Adrenal gland (tissue), 12 donors: ENCODE measurements around the gene MRAS. TPM values are rescaled to one million over a fixed set of nuclear protein-coding genes. Genes with fewer than 3 reads are reported as not detected.
"Not testable (repeated sequence)": the region's sequence is repeated elsewhere in the genome, so short reads cannot be mapped to it uniquely, and the experiment has no call there.

ENCODE experiments used
- DNase-seq, 7 donors: peaks; one replicate each; pipeline ENCODE4 v3.0.0-alpha.2; 2019 to 2020
- H3K27ac ChIP-seq, 5 donors: fragments of 200-600 bp; sonication (generic) in 4 of 5; 1 replicate in 3 of 5; 2 replicates in 2 of 5; pipeline versions ENCODE4 v1.5.1 to v1.8.0; 2016 to 2020; ENCODE audit warnings: mild to moderate bottlenecking in 1 of 5
- H3K27me3 ChIP-seq: fragments of 200-600 bp; 2 replicates; pipeline ENCODE4 v1.8.0; 2021
- H3K36me3 ChIP-seq, 2 donors: fragments of 200-600 bp; replicated peaks in 1 of 2; 1 replicate in 1 of 2; 2 replicates in 1 of 2; pipeline versions ENCODE4 v1.5.1 to v1.8.0; 2018 to 2022
- H3K4me1 ChIP-seq, 2 donors: fragments of 200-600 bp; replicated peaks in 1 of 2; 1 replicate in 1 of 2; 2 replicates in 1 of 2; pipeline versions ENCODE4 v1.5.1 to v1.8.0; 2018 to 2021
- H3K4me3 ChIP-seq, 4 donors: fragments of 200-600 bp; sonication (generic) in 3 of 4; one replicate each; pipeline ENCODE4 v1.5.1; 2016 to 2018
- H3K9me3 ChIP-seq, 3 donors: fragments of 200-600 bp; sonication (generic) in 1 of 3; replicated peaks in 1 of 3; 1 replicate in 2 of 3; 2 replicates in 1 of 3; pipeline versions ENCODE4 v1.5.1 to v1.8.0; 2016 to 2021
- POLR2A ChIP-seq, 2 donors: fragments of 450-650 bp; IDR thresholded peaks; one replicate each; pipeline ENCODE4 v1.6.1; 2017; ENCODE audit warnings: antibody characterized with exemption in 2 of 2, mild to moderate bottlenecking in 2 of 2, moderate library complexity in 1 of 2
- WGBS, 4 donors: extraction: QIAGEN DNeasy Blood & Tissue Kit in 2 of 4; methylation state at CpG; one replicate each; pipeline versions ENCODE4 v1.1.5 to v1.1.7; 2013 to 2017; 5-methylcytosine and 5-hydroxymethylcytosine counted together
- intact Hi-C, 2 donors: fragments of 100-400 bp; cut with DNase I; formaldehyde crosslinking; loops; one replicate each; pipeline versions ENCODE4 v1.14.1 to v1.15.0; 2022 to 2023
- polyA plus RNA-seq, 3 donors: library from polyadenylated mRNA; stranded (reverse); fragments of 200-250 nt in 2 of 3; fragments of 350-450 nt in 1 of 3; fragmentation: Illumina TruSeq in 1 of 3; extraction: RNeasy Lipid Tissue Mini Kit (QIAGEN cat#74804) in 1 of 3; gene quantifications; one replicate each; pipeline ENCODE4 v1.2.3, GENCODE V29; 2013 to 2014
- total RNA-seq, 9 donors: library from RNA; depleted of rRNA in 4 of 9; stranded (reverse); fragments of >200 nt in 4 of 9; fragments of 120-200 nt in 1 of 9; fragmentation: NEBNext Ultra II Directional in 1 of 9; extraction: Animal tissue kit (Norgen Biotek cat#: 25700) in 1 of 9; gene quantifications; one replicate each; pipeline versions ENCODE4 v1.1.0 to v1.2.4, GENCODE V29; 2013 to 2023
- TF ChIP-seq, protein P1 (sequence below), 6 experiments: fragments of 450-650 bp in 4 of 6; fragments of 200-600 bp in 2 of 6; sonication (generic) in 1 of 6; IDR thresholded peaks; 1 replicate in 5 of 6; 2 replicates in 1 of 6; pipeline versions ENCODE4 v1.5.1 to v1.8.0; 2016 to 2021; ENCODE audit warnings: antibody characterized with exemption in 6 of 6, mild to moderate bottlenecking in 2 of 6, moderate library complexity in 1 of 6
- donor health status: healthy with polysubstance abuse.
- donor health status: Bipolar disorder and iron deficiency.
- donor health status: DM: yes; HTN: yes; CAD: no.
- donor health status: DM: no; HTN: no; CAD: no.
- donor health status: DM: no; HTN: no; CAD: no.
- donor health status: DM: yes; HTN: yes; CAD: no.

Gene MRAS
- total and polyA plus RNA-seq, 12 donors = 47.9 to 337 (median 109) TPM

GRCh38 chr3:138426211-138426610 is 77.8 kb downstream of the MRAS start:
- no peak overlapping the region for H3K4me3 ChIP-seq
- peak in 1 of 7 donors; percentile 7 for DNase-seq
- H3K9me3 ChIP-seq = no peaks in the 10 kb centered on the region
- TF ChIP-seq, protein P1, sequence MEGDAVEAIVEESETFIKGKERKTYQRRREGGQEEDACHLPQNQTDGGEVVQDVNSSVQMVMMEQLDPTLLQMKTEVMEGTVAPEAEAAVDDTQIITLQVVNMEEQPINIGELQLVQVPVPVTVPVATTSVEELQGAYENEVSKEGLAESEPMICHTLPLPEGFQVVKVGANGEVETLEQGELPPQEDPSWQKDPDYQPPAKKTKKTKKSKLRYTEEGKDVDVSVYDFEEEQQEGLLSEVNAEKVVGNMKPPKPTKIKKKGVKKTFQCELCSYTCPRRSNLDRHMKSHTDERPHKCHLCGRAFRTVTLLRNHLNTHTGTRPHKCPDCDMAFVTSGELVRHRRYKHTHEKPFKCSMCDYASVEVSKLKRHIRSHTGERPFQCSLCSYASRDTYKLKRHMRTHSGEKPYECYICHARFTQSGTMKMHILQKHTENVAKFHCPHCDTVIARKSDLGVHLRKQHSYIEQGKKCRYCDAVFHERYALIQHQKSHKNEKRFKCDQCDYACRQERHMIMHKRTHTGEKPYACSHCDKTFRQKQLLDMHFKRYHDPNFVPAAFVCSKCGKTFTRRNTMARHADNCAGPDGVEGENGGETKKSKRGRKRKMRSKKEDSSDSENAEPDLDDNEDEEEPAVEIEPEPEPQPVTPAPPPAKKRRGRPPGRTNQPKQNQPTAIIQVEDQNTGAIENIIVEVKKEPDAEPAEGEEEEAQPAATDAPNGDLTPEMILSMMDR (IDR thresholded peaks at IDR 0.05) = peak; percentile 15 to 56 (median 49)
- TF ChIP-seq POLR2A (IDR thresholded peaks at IDR 0.05) = no peak
- intact Hi-C loops = no loop called here
- 52 to 65% (median 56%) methylated on average over 3 of the region's 3 CpGs for WGBS, 4 donors
- H3K36me3 ChIP-seq = no peaks in the 10 kb centered on the region
- no peaks in the 10 kb centered on the region for H3K4me1 ChIP-seq
- H3K27ac ChIP-seq = no peak overlapping the region
- H3K27me3 ChIP-seq = no peaks in the 10 kb centered on the region

DNA sequence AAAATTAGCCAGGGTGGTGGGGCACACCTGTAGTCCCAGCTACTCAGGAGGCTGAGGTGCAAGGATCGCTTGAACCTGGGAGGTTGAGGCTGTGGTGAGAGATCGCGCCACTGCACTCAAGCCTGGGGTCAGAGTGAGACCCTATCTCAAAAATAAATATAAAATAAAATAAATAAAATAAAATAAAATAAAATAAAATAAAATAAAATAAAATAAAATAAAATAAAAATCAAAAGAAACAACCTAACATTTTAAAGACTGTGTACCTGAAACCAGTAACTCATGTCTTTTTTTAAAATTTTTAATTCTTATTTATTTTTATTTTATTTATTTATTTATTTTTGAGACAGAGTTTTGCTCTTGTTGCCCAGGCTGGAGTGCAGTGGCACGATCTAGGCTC is 78.4 kb downstream of the MRAS start:
- 95 to 98% (median 96%) methylated on average over 4 of the region's 4 CpGs for WGBS, 4 donors
- H3K36me3 ChIP-seq, H3K27ac ChIP-seq, H3K9me3 ChIP-seq, H3K4me1 ChIP-seq, intact Hi-C loops, DNase-seq, H3K27me3 ChIP-seq, H3K4me3 ChIP-seq: not testable (repeated sequence)

DNA sequence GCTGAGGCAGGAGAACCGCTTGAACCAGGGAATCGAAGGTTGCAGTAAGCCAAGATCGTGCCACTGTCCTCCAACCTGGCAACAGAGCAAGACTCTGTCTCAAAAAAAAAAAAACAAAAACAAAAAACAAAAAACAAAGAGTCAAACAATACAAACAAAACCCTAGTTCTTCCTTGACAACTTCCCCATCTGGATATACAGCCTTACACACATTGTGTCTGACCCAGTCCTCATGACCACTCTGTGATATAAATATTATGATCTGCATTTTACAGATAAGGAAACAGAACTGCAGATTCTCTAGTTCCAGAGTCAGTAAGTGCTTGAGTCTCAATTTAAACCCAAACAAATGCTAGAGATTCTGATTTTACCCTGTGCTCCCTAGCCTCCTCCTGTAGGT is 81.3 kb downstream of the MRAS start:
- WGBS, 4 donors = 92 to 98% (median 95%) methylated on average over 3 of the region's 3 CpGs
- intact Hi-C loops = no loop called here
- no peak overlapping the region for H3K27ac ChIP-seq
- H3K36me3 ChIP-seq = no peaks in the 10 kb centered on the region
- peaks cover 6 to 8% of the 10 kb centered on the region in 2 donors for H3K4me1 ChIP-seq
- DNase-seq = no peak
- H3K4me3 ChIP-seq = no peak overlapping the region
- peaks cover 9% of the 10 kb centered on the region for H3K27me3 ChIP-seq
- TF ChIP-seq, protein P1 (IDR thresholded peaks at IDR 0.05) = no peak
- no peak for TF ChIP-seq POLR2A (IDR thresholded peaks at IDR 0.05)
- no peaks in the 10 kb centered on the region for H3K9me3 ChIP-seq

DNA sequence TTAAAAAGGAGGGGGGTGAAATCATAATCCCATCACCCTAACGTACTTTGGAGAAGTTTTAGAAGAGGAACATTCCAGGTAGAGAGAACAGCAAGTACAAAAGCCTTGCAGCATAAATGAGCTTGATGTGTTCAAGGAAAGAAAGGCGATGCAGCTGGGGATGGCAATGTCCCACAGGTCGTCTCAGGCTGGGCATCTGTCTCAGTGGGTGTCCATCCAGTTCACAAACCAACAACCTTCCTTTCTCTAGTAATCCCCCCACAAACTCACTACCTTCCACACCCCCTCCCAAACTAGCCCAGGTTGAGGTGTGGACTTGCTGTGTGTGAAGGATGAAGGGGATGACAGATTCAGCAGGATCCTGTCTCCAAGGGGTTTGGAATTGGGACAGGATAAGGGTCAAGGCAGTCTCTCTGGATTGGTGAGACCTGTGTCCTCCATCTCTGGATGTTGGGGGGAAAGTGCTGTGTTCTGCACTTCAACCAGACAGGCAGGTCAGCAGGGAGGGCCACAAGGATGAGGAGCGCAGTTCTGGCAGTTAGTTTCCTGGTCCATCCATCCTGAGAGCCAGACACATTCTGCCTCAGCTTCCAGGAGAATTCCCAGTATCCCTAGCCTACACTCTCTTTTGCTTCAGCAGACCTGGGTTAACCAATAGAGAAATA is 84.3 kb downstream of the MRAS start:
- H3K36me3 ChIP-seq = no peaks in the 10 kb centered on the region
- H3K9me3 ChIP-seq = no peaks in the 10 kb centered on the region
- DNase-seq = no peak
- intact Hi-C loops = no loop called here
- WGBS, 4 donors = 81 to 86% (median 83%) methylated on average over 4 of the region's 4 CpGs
- peaks cover 28% of the 10 kb centered on the region for H3K27me3 ChIP-seq
- H3K4me1 ChIP-seq = peaks cover 14 to 15% of the 10 kb centered on the region in 2 donors
- TF ChIP-seq, protein P1 (IDR thresholded peaks at IDR 0.05) = no peak
- TF ChIP-seq POLR2A (IDR thresholded peaks at IDR 0.05) = no peak
- H3K4me3 ChIP-seq = no peak overlapping the region
- no peak overlapping the region for H3K27ac ChIP-seq

DNA sequence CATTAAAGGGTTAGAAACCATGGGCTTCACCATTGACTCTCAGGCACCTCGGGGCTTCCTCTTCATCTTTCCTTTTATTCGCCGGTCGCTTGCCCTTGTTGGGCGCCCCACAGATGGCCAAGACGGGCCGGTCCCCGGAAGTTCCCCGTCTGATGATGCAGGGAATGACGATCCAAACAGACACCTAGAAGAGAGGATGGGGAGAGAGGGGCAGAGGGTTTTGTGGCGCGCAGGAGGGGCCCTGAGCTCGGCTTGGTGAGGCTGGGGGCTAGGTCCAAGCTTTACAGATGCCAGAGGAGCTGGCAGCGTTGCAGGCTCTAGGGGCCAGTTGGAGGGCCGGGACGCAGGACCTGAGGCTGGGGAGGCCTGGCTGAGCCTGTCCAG is 85.5 kb downstream of the MRAS start:
- H3K36me3 ChIP-seq = no peaks in the 10 kb centered on the region
- H3K4me3 ChIP-seq = peak overlapping the region in 1 of 4 donors; percentile 46
- H3K9me3 ChIP-seq = no peaks in the 10 kb centered on the region
- TF ChIP-seq, protein P1 (IDR thresholded peaks at IDR 0.05) = no peak
- no peak for TF ChIP-seq POLR2A (IDR thresholded peaks at IDR 0.05)
- no peak overlapping the region for H3K27ac ChIP-seq
- H3K4me1 ChIP-seq = peaks cover 14 to 15% of the 10 kb centered on the region in 2 donors
- DNase-seq = no peak
- 35 to 57% (median 47%) methylated on average over 13 to 16 of the region's 16 CpGs for WGBS, 4 donors
- intact Hi-C loops = no loop called here
- peaks cover 28% of the 10 kb centered on the region for H3K27me3 ChIP-seq
